GM12892 (cell line): ENCODE data around the gene OAT.

Experiments
- POLR2A ChIP-seq: IDR thresholded peaks from 2 replicates; pipeline ENCODE4 v1.6.1; 2011; ENCODE audit warnings: low read depth, low read length, control low read depth
- TAF1 ChIP-seq: IDR thresholded peaks from 2 replicates; pipeline ENCODE4 v1.6.1; 2011; ENCODE audit warnings: low read depth, mild to moderate bottlenecking, control low read depth, low read length, borderline replicate concordance

DNA sequence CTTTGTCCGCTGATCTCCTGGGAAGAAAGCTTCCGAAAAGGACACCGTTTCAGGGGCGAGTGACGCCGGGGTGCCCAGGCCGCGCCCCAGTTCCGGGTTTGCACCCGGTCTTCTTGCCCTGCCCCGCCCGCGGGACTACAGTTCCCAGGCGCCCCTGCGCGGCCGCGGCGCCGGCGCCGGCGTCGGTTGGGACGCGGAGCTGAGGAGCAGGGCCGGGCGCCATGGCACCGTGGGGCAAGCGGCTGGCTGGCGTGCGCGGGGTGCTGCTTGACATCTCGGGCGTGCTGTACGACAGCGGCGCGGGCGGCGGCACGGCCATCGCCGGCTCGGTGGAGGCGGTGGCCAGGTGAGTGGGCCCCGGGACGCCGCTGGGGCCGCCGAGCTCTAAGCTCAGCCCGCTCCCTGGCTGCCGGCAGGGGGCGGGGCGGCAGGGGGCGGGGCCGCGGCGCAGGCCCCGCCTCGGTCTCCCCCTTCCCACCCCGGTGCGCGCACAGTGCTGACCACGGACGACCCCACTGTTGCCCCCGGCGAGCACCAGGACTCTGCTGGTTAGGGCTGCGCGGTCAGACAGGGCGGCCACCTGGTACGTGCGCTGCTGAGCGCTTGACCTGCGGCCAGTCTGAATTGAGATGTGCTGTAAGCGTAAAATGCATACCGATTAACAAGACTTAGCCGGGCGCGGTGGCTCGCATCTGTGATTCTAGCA is 43.1 kb upstream of the OAT start, which contains the start of gene LHPP:
- TF ChIP-seq POLR2A (no peak), TAF1 (no peak)
